Measurements from ENCODE around the gene LRRK2. TPM values are rescaled to one million over a fixed set of nuclear protein-coding genes. Genes with fewer than 3 reads are reported as not detected.
"Not testable (repeated sequence)": the region's sequence is repeated elsewhere in the genome, so short reads cannot be mapped to it uniquely, and the experiment has no call there.

LRRK2 gene
- total and polyA plus RNA-seq, 8 donors = 3.8 to 515 (median 6.5) TPM

GRCh38 chr12:40204337-40204736, 20.5 kb upstream of the LRRK2 start:
- H3K27ac ChIP-seq = no peak overlapping the region
- H3K4me1 ChIP-seq = peaks cover 0 to 28% of the 10 kb centered on the region in 2 donors
- H3K9me3 ChIP-seq = no peaks in the 10 kb centered on the region
- H3K36me3 ChIP-seq = no peaks in the 10 kb centered on the region
- ATAC-seq (no peak), DNase-seq (no peak)
- H3K27me3 ChIP-seq = no peaks in the 10 kb centered on the region
- TF ChIP-seq CTCF (IDR thresholded peaks at IDR 0.05) = no peak
- intact Hi-C loops (cut with DNase I) = no loop called here
- no peak overlapping the region for H3K4me3 ChIP-seq

DNA sequence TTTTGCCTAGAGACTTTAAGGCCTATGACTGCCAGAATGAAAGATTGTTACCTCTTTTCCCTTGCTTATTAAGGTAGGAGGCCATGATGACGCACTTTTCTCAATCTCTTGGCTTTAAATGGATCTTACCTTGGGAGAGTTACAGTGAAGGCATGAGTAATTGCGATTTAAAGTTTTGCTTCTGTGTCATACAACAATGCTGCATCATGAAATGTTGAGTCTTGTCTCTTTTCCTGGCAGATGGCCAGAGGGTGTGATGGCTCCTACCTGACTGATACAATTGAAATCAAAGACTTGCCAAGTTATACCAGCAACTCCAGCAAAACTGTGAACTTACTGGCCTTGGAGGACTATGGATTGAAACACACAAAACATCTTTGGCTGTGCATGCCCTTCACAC, 17.2 kb upstream of the LRRK2 start:
- no peak for TF ChIP-seq CTCF (IDR thresholded peaks at IDR 0.05)

DNA sequence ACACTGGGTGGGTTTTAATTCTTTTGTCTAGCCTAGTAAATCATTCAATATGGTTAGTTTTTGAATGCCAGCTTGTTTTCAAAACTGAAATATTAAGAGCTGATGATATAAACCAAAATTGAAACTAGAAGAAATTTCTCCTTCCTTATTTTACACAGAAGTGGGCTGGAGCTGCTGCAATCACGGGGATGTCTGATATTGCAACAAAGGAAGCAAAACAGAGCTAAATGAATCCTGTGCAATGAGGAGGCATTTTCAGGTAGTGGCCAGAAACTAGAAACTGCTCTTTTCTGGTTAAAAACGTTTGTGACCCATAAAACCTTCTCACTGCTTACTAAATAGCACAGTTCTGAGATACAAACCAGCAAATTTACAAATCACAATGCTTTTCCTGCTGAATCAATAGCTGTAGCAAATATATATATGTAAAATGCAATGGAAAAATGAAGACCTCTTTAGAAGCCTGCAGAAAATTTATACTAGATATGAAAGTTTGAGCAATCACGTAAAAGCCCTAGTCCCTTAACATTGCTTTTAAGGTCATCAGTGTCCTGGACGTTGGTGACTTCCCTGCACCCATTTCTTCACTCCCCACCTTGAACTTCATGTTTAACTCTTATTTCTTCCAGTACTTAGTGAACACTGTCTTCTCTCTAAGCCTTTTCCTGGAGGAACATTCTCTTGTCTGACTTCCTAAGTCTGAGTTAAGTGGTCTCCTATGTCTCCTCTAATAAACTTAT, 15.9 kb upstream of the LRRK2 start:
- no peaks in the 10 kb centered on the region for H3K27me3 ChIP-seq
- intact Hi-C loops (cut with DNase I) = no loop called here
- TF ChIP-seq CTCF (IDR thresholded peaks at IDR 0.05) = no peak
- peak in 1 of 4 donors; percentile 43 for DNase-seq
- H3K9me3 ChIP-seq = peaks cover 0 to 17% of the 10 kb centered on the region in 2 donors
- H3K4me1 ChIP-seq = peaks cover 0 to 29% of the 10 kb centered on the region in 2 donors
- H3K36me3 ChIP-seq = no peaks in the 10 kb centered on the region
- peak; percentile 77 for ATAC-seq
- no peak overlapping the region for H3K4me3 ChIP-seq
- peak overlapping the region; percentile 82 to 94 for H3K27ac ChIP-seq

More for the DNA sequence above, 17.2 kb upstream of the LRRK2 start:
- no peaks in the 10 kb centered on the region for H3K27me3 ChIP-seq
- H3K4me1 ChIP-seq = peaks cover 0 to 30% of the 10 kb centered on the region in 2 donors
- DNase-seq (no peak), ATAC-seq (no peak)
- no peak overlapping the region for H3K27ac ChIP-seq
- H3K4me3 ChIP-seq = no peak overlapping the region
- no peaks in the 10 kb centered on the region for H3K36me3 ChIP-seq
- intact Hi-C loops (cut with DNase I) = no loop called here
- peaks cover 0 to 9% of the 10 kb centered on the region in 2 donors for H3K9me3 ChIP-seq

DNA sequence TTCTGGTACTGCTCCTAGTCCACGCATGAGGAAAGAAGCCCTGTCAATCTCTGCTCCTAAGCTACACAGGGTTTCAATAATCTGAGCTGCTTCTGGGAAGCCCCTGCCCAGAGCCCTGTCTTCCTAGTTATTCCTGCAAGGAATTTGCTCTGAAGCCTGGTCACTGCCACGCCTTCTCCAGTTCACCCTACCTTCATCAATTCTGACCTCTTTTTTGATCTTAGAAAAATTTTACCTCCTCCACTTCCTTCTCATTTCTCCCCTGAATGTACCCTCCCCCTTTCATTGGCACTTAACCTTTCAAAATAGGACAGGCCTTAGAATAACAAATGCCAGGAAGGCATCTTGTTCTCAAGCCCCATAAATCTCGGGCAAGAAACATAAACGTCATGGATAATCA, 14.9 kb upstream of the LRRK2 start:
- no peak for TF ChIP-seq CTCF (IDR thresholded peaks at IDR 0.05)
- H3K4me3 ChIP-seq = no peak overlapping the region
- peaks cover 0 to 17% of the 10 kb centered on the region in 2 donors for H3K9me3 ChIP-seq
- ATAC-seq (peak; percentile 62), DNase-seq (no peak)
- intact Hi-C loops (cut with DNase I) = no loop called here
- H3K27ac ChIP-seq = peak overlapping the region; percentile 82 to 94
- no peaks in the 10 kb centered on the region for H3K36me3 ChIP-seq
- H3K27me3 ChIP-seq = no peaks in the 10 kb centered on the region
- peaks cover 0 to 29% of the 10 kb centered on the region in 2 donors for H3K4me1 ChIP-seq

- H3K4me3 ChIP-seq; intact Hi-C loops (cut with DNase I); H3K27ac ChIP-seq; H3K36me3 ChIP-seq; DNase-seq; ATAC-seq; H3K27me3 ChIP-seq: not testable (repeated sequence)
- peaks cover 0 to 17% of the 10 kb centered on the region in 2 donors for H3K9me3 ChIP-seq
- H3K4me1 ChIP-seq = peaks cover 0 to 37% of the 10 kb centered on the region in 2 donors
These were observed 13.6 kb upstream of the LRRK2 start for GRCh38 chr12:40211186-40211585.

Data from left lung (tissue), 10 donors.